ENCODE measurements around the gene SLC2A4. TPM values are rescaled to one million over a fixed set of nuclear protein-coding genes. Genes with fewer than 3 reads are reported as not detected.

Gene SLC2A4
- total RNA-seq, 2 donors from 2014 or later, result 13.5 to 21.3 TPM

GRCh38 chr17:7292729-7293128 lies 11.2 kb downstream of the SLC2A4 start:
- intact Hi-C loops (cut with DNase I), result loop anchor here in 1 of 2 donors (10.0 kb wide), 1 partner anchor 52 kb away; no protein-coding TSS in a partner anchor

DNA sequence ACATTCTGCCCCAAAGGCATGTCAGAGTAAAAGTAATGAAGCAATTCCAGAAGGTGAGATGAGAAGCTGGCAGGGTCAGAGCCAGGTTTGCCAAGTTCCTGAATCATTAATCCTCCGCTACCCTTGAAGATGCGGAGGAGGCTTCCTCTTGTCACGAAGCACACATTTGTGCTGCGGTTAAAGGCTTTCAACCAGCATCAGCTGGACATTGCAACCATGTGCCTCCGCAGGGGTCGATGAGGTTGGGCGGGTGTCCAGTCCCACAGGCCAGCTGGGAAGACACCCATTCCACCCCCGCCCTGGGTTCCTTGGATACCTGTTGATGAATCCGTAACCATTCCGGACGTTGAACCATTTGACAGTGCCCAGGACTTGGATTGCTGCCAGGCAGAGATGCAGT lies 11.6 kb downstream of the SLC2A4 start:
- no peak for DNase-seq (ENCODE audit: low spot score)
- intact Hi-C loops (cut with DNase I), result loop anchor here in 1 of 2 donors (10.0 kb wide), 1 partner anchor 52 kb away; no protein-coding TSS in a partner anchor

More at GRCh38 chr17:7292729-7293128, 11.2 kb downstream of the SLC2A4 start:
- DNase-seq (ENCODE audit: low spot score), result no peak

DNA sequence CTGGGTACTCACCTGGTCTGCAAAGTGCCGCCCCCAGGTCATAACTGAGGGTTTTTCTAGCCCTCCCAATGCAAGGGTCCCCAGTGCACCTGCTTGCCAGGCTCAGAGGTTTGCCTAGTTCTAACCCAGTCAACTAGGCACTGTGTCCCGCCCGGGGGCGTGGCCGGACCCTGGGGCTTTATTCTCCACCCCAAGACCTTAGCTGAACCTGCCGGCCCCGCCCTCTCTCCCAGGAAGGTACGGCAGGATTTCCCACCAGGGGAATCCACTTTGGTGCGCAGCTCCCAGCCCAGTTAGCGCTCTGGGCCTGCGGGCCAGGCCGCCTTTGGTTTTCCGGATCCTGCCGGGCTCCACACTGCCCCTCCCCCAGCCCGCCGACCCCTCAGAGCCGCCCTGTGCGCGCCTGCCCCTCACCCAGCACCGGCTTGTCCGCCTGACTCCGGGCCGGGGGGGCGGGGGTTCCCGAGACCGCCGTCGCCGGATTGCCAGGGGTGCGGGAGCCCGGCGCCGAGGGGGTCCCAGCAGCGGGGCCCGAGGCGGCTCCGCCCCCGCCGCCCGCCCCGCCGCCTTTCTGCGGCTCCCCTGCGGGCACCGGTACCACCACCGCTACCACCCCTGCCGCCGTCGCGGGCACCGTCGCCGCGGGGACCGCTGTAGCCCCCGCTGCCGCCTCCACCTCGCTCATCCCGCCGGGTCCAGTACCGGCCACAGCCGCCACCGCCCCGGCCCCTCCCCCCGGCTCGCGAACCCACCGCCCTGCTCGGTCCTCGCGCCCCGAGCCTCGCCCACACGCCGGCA lies 12.5 kb downstream of the SLC2A4 start:
- no peak for DNase-seq (ENCODE audit: low spot score)
- intact Hi-C loops (cut with DNase I), result loop anchor here in 1 of 2 donors (10.0 kb wide), 1 partner anchor 51 kb away; no protein-coding TSS in a partner anchor

DNA sequence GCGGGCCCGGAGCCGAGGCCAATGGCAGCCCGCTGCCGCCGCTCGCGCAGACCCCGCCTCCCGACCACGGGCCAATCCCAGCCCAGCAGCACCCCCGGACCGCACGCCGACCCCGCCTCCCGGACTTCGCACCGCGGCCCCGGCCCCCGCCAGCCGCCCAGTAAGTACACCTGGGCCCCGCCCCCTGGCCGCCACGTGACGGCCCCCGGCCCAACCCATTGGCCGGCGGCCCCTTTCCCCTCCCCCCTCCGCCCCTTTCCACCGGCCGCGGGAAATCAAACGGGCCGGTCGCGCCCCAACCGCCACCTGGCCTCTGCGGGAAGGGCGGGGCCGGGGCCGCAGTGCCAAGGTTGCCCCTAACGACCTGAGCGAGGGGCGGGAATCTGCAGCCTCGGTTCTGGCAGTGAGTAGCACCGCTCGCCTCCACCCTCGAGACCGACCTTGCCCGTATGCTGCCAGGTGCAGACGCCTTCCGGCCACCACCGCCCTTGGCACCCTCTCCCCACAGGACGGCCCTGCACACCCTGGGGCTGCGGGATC lies 13.2 kb downstream of the SLC2A4 start, which contains the start of gene YBX2:
Gene YBX2 (minus strand): TSS at position 26 of the 540 bp plus-strand sequence. CDS start 139 bp downstream, outside the sequence.
- DNase-seq (ENCODE audit: low spot score), result no peak
- intact Hi-C loops (cut with DNase I), result loop anchor here in 1 of 2 donors (10.0 kb wide), 1 partner anchor 50 kb away; no protein-coding TSS in a partner anchor

- DNase-seq (ENCODE audit: low spot score), result no peak
- intact Hi-C loops (cut with DNase I), result loop anchor here in 1 of 2 donors (2.0 to 10.0 kb wide), 2 partner anchors 15 to 49 kb away; partner anchors contain the start of gene SLC2A4
Observed at GRCh38 chr17:7295230-7296180, 14.0 kb downstream of the SLC2A4 start.

DNA sequence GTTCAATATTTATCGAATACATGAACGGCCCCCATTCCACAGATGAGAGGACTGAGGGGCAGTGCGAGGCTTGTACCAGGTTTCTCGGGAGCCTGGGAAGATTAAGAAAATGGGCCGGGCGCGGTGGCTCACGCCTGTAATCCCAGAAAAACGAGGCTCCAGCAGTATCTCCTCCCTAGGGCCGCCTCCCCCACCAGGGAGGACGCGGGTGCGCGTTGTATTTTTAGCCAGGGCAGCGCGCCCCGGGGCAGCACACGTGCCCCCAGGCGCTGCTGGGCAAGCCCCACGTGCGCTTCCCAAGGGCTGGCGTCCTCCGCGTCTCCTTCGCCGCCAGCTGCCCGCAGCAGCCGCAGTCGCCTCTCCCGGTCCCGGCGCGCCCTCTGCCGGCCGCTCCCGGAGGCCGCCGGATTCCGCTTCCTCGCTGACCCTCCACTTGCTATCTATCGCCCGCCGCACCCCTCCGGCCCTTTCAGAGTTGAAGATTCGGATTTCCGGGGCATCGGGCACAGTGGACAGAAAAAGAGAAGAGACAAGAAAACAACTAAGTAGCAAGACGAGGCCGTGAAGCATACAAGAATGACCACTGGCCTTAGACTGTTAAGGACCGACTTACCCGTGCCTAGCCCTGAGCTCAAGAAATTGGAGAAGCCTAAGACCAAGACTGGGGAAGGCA lies 14.8 kb downstream of the SLC2A4 start:
- DNase-seq (ENCODE audit: low spot score), result peak; percentile 95
- intact Hi-C loops (cut with DNase I), result loop anchor here in 1 of 2 donors (2.0 to 10.0 kb wide), 2 partner anchors 16 to 48 kb away; partner anchors contain the start of gene SLC2A4

GRCh38 chr17:7304179-7304578 lies 22.7 kb downstream of the SLC2A4 start:
- DNase-seq (ENCODE audit: low spot score), result no peak
- intact Hi-C loops (cut with DNase I), result no loop called here

- peak; percentile 100 for DNase-seq (ENCODE audit: low spot score)
- intact Hi-C loops (cut with DNase I), result no loop called here
Observed at GRCh38 chr17:7306911-7307685, 25.6 kb downstream of the SLC2A4 start, which contains the start of gene EIF5A. Gene EIF5A, plus strand, starts transcription at chr17:7307628. Its CDS starts 2,008 bp downstream, at chr17:7309636.

DNA sequence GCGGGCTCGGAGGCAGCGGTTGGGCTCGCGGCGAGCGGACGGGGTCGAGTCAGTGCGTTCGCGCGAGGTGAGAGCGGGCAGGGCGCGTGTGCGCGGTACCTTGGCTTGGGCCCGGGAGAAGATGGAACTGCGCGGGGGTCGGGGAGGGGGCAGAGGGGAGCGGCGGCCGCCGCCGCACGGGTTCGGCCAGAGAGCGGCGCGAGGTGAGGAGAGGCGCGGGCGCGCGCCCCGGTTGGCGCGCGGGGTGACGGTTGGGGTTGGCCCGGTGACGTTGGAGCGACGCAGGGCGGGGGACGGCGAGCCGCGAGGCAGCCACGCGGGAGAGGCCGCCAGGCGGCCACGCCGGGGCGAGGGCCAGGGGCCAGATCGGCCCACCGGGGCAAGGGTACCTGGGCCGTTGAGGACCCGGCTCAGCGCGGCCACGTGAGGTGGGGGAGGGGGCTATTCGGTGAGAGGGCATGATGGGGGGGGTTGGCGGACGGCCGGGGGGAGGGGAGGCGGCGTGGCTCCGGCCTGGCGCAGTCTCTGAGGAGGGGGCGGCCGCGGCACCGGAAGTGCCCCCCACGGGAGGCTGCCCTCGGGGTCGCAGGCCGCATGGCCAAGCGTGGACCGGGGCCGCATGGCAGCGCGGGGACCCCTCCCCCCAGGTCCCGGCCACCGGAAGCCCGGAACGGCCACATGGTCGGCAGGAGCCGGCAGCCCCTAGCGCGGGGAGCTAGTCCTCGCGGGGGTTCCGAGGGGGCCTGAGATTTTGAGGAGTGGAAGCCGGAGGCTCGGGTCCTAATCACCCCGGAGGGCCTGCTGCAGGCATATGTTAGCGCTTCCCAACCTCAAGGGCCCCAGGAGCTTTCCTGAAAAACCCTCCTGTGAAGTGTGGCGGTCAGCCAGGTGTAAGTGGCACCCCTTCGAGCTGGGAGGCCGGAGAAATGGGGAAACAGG lies 26.4 kb downstream of the SLC2A4 start:
- intact Hi-C loops (cut with DNase I), result no loop called here
- peak; percentile 92 for DNase-seq (ENCODE audit: low spot score)

- intact Hi-C loops (cut with DNase I), result no loop called here
- DNase-seq (ENCODE audit: low spot score), result no peak
Observed at GRCh38 chr17:7308625-7309433, 27.3 kb downstream of the SLC2A4 start.

- DNase-seq (ENCODE audit: low spot score), result no peak
- intact Hi-C loops (cut with DNase I), result no loop called here
Observed at GRCh38 chr17:7309628-7310027, 28.1 kb downstream of the SLC2A4 start.

GRCh38 chr17:7311110-7311705 lies 29.7 kb downstream of the SLC2A4 start:
- intact Hi-C loops (cut with DNase I), result no loop called here
- DNase-seq (ENCODE audit: low spot score), result no peak

DNA sequence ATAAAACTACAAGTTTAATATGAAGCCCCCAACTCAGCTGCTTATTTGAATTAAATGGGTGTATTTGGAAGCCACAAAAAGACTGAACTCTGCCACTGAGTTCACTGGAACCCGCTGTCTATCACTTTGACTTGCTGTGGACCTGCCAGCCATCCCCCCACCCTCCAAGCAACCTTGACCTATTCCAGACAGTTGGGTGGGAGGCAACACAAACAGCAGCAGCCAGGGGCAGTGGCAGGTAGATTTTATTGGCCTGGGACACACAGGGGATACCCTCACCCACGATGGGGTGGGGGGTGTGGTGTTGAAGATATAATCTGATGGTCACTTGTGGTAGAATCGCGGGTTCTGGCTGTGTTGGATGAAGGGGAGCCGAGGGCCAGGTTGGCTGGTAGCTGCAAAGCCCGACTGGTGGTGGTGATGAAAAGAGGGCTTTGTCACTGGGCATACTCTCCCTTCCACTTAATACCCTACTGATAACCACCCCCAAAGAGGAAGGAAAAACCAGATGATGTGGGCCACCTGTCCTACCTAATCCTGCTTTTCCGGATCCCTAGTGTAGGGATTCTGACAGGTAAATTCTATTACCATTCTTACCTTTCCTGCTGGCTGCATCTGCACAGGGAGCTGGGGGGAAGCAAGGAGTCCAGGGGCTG lies 31.0 kb downstream of the SLC2A4 start:
- intact Hi-C loops (cut with DNase I), result no loop called here
- DNase-seq (ENCODE audit: low spot score), result no peak

GRCh38 chr17:7313088-7313889 lies 31.8 kb downstream of the SLC2A4 start:
- intact Hi-C loops (cut with DNase I), result no loop called here
- no peak for DNase-seq (ENCODE audit: low spot score)
